Testis (tissue), 3 donors: ENCODE data around the gene CELF3. TPM values are rescaled to one million over a fixed set of nuclear protein-coding genes. Genes with fewer than 3 reads are reported as not detected.
"Not testable (repeated sequence)": the region's sequence is repeated elsewhere in the genome, so short reads cannot be mapped to it uniquely, and the experiment has no call there.

ENCODE experiments used
- DNase-seq: peaks from one replicate; pipeline ENCODE4 v3.0.0-alpha.2; 2019
- H3K27ac ChIP-seq, 2 donors: fragments of 200-600 bp; sonication (generic); one replicate each; pipeline ENCODE4 v1.5.1; 2019
- H3K27me3 ChIP-seq: fragments of 200-600 bp; sonication (generic); one replicate; pipeline ENCODE4 v1.5.1; 2019
- H3K36me3 ChIP-seq: fragments of 200-600 bp; sonication (generic); one replicate; pipeline ENCODE4 v1.5.1; 2017; ENCODE audit warnings: low read depth; ENCODE audit errors: missing control alignments
- H3K4me1 ChIP-seq: fragments of 200-600 bp; sonication (generic); one replicate; pipeline ENCODE4 v1.5.1; 2019
- H3K4me3 ChIP-seq, 2 donors: fragments of 200-600 bp; sonication (generic); one replicate each; pipeline ENCODE4 v1.5.1; 2017 to 2019
- H3K9me3 ChIP-seq: fragments of 200-600 bp; sonication (generic); one replicate; pipeline ENCODE4 v1.5.1; 2017
- CTCF ChIP-seq, 3 experiments: fragments of 450-650 bp in 2 of 3; fragments of 200-600 bp in 1 of 3; sonication (generic) in 1 of 3; IDR thresholded peaks; one replicate each; pipeline ENCODE4 v1.5.1; 2016 to 2019; ENCODE audit warnings: antibody characterized with exemption in 3 of 3, mild to moderate bottlenecking in 2 of 3, moderate library complexity in 1 of 3
- POLR2A ChIP-seq: fragments of 450-650 bp; IDR thresholded peaks from one replicate; pipeline ENCODE4 v1.6.1; 2017; ENCODE audit warnings: antibody characterized with exemption, mild to moderate bottlenecking, moderate library complexity
- WGBS, 2 donors: methylation state at CpG; one replicate each; pipeline ENCODE4 v1.1.5; 2018; 5-methylcytosine and 5-hydroxymethylcytosine counted together
- intact Hi-C: fragments of 100-400 bp; cut with DNase I; formaldehyde crosslinking; loops from one replicate; pipeline ENCODE4 v1.15.1; 2023; ENCODE audit warnings: low total_unique reads
- polyA plus RNA-seq: library from polyadenylated mRNA; stranded (reverse); fragments of 350-450 nt; fragmentation: Illumina TruSeq; extraction: RNeasy Lipid Tissue Mini Kit (QIAGEN cat#74804); gene quantifications from one replicate; pipeline ENCODE4 v1.2.3, GENCODE V29; 2014; ENCODE audit warnings: low read depth, low replicate concordance; ENCODE audit not compliant: insufficient read depth
- total RNA-seq, 2 donors: library from RNA; depleted of rRNA; stranded (reverse); fragments of >200 nt; gene quantifications; one replicate each; pipeline ENCODE4 v1.2.3, GENCODE V29; 2016

Gene CELF3
- total and polyA plus RNA-seq, 3 donors from 2014 or later = 2.6 to 4.6 (median 3.2) TPM

- Histone ChIP-seq H3K4me1 (peaks cover 2% of the 10 kb centered on the region), H3K36me3 (no peaks in the 10 kb centered on the region), H3K27ac (no peak overlapping the region), H3K9me3 (no peaks in the 10 kb centered on the region), H3K4me3 (no peak overlapping the region), H3K27me3 (no peaks in the 10 kb centered on the region)
- no peak for DNase-seq
- no peak for TF ChIP-seq CTCF (IDR thresholded peaks at IDR 0.05)
- 92% methylated on average over 3 of the region's 3 CpGs for WGBS, 2 donors
- intact Hi-C loops = no loop called here
Measured at GRCh38 chr1:151692226-151692625, 24.4 kb downstream of the CELF3 start.

- 83 to 84% methylated on average over 4 of the region's 4 CpGs for WGBS, 2 donors
Measured at GRCh38 chr1:151689494-151689893, 27.1 kb downstream of the CELF3 start.

GRCh38 chr1:151686561-151686960 lies 30.0 kb downstream of the CELF3 start:
- Histone ChIP-seq H3K9me3 (no peaks in the 10 kb centered on the region), H3K4me1 (peaks cover 8% of the 10 kb centered on the region), H3K36me3 (no peaks in the 10 kb centered on the region), H3K4me3 (no peak overlapping the region), H3K27me3 (no peaks in the 10 kb centered on the region), H3K27ac (peak overlapping the region; percentile 34 to 67)
- intact Hi-C loops = no loop called here
- DNase-seq = no peak
- TF ChIP-seq POLR2A (no peak), CTCF (IDR thresholded peaks at IDR 0.05) (no peak)
- WGBS, 2 donors = 83 to 96% methylated on average over 2 of the region's 2 CpGs

More at GRCh38 chr1:151689494-151689893, 27.1 kb downstream of the CELF3 start:
- H3K9me3 ChIP-seq = no peaks in the 10 kb centered on the region
- no peak for TF ChIP-seq POLR2A
- no peak for TF ChIP-seq CTCF (IDR thresholded peaks at IDR 0.05)
- H3K36me3 ChIP-seq = no peaks in the 10 kb centered on the region
- no peaks in the 10 kb centered on the region for H3K27me3 ChIP-seq
- no peak for DNase-seq
- H3K4me1 ChIP-seq = peaks cover 8% of the 10 kb centered on the region
- no peak overlapping the region for H3K27ac ChIP-seq
- no peak overlapping the region for H3K4me3 ChIP-seq
- intact Hi-C loops = no loop called here

GRCh38 chr1:151684128-151684527 lies 32.5 kb downstream of the CELF3 start:
- H3K9me3 ChIP-seq = no peaks in the 10 kb centered on the region
- no peak for TF ChIP-seq CTCF (IDR thresholded peaks at IDR 0.05)
- TF ChIP-seq POLR2A = no peak
- no peak overlapping the region for H3K27ac ChIP-seq
- peaks cover 8% of the 10 kb centered on the region for H3K4me1 ChIP-seq
- no peaks in the 10 kb centered on the region for H3K27me3 ChIP-seq
- WGBS, 2 donors = 97% methylated on average over 2 of the region's 2 CpGs
- intact Hi-C loops = no loop called here
- DNase-seq = no peak
- H3K36me3 ChIP-seq = no peaks in the 10 kb centered on the region
- H3K4me3 ChIP-seq = no peak overlapping the region

DNA sequence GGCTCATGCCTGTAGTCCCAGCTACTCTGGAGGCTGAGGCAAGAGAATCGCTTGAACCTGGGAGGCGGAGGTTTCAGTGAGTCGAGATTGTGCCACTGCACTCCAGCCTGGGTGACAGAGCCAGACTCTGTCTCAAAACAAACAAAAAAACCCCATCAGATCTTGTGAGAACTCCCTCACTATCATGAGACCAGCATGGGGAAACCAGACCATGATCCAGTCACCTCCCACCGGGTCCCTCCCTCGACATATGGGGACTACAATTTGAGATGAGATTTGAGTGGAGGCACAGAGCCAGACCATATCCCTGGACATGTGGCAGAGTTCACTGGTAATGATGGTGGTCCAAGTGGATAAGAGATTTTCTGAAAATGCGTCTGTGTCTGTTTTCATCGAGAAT lies 33.7 kb downstream of the CELF3 start:
- H3K4me3 ChIP-seq, H3K27me3 ChIP-seq, H3K36me3 ChIP-seq, H3K4me1 ChIP-seq, H3K9me3 ChIP-seq, intact Hi-C loops, DNase-seq, H3K27ac ChIP-seq: not testable (repeated sequence)
- 89 to 92% methylated on average over 7 of the region's 7 CpGs for WGBS, 2 donors
